ENCODE results near the gene EID2. TPM values are rescaled to one million over a fixed set of nuclear protein-coding genes. Genes with fewer than 3 reads are reported as not detected.

The EID2 gene
- total RNA-seq, 1 donor from 2014 or later: 6.8 TPM

DNA sequence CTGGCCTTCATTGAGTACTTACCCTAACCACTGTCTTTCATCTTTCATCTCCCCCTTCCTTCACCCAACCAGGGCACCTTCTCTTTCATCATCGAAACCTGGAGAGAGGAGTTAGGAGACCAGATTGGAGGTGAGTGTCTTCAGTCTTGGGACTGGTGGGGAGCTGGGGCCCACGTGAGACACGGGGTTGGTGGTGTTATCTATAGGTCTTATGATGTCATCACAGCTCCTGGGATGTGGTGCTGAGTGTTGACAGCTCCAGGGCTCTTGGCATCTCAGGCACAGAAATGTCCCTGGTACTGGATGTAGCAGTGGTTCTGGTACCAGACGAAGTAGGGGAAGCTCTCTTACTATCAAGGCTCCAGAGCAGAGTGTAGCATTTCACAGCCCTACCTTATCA is 39.4 kb downstream of the EID2 start:
- no peak overlapping the region for H3K4me3 ChIP-seq (ENCODE audit: low read depth, low read length)
- peaks cover 5% of the 10 kb centered on the region for H3K27me3 ChIP-seq (ENCODE audit: control insufficient read depth, insufficient read depth, low read length)
- DNase-seq (ENCODE audit: low read depth) (no peak), FAIRE-seq (no peak)
- H3K36me3 ChIP-seq (ENCODE audit: control insufficient read depth, insufficient read depth, low read length): no peaks in the 10 kb centered on the region
- TF ChIP-seq, protein P1, sequence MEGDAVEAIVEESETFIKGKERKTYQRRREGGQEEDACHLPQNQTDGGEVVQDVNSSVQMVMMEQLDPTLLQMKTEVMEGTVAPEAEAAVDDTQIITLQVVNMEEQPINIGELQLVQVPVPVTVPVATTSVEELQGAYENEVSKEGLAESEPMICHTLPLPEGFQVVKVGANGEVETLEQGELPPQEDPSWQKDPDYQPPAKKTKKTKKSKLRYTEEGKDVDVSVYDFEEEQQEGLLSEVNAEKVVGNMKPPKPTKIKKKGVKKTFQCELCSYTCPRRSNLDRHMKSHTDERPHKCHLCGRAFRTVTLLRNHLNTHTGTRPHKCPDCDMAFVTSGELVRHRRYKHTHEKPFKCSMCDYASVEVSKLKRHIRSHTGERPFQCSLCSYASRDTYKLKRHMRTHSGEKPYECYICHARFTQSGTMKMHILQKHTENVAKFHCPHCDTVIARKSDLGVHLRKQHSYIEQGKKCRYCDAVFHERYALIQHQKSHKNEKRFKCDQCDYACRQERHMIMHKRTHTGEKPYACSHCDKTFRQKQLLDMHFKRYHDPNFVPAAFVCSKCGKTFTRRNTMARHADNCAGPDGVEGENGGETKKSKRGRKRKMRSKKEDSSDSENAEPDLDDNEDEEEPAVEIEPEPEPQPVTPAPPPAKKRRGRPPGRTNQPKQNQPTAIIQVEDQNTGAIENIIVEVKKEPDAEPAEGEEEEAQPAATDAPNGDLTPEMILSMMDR (IDR thresholded peaks at IDR 0.05; ENCODE audit: insufficient read depth, low read length, severe bottlenecking): no peak

DNA sequence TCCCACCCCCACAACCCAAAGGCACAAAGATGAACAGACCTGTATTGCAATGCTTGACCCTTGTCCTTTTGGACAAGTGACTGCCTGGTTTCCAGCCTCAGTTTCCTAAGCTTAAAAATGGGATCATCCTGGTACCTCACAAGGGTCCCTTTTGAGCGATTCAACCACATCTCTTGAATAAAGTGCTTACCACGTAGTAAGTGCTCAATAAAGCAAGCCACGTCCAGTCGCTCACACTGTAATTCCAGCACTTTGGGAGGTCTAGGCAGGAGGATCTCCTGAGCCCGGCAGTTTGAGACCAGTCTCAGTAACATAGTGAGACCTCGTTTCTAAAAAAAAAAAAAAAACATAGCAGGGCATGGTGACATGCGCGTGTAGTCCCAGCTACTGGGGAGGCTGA is 40.0 kb downstream of the EID2 start:
- H3K4me3 ChIP-seq (ENCODE audit: low read depth, low read length): no peak overlapping the region
- DNase-seq (ENCODE audit: low read depth) (no peak), FAIRE-seq (no peak)
- H3K36me3 ChIP-seq (ENCODE audit: control insufficient read depth, insufficient read depth, low read length): no peaks in the 10 kb centered on the region
- H3K27me3 ChIP-seq (ENCODE audit: control insufficient read depth, insufficient read depth, low read length): peaks cover 5% of the 10 kb centered on the region
- TF ChIP-seq, protein P1 (IDR thresholded peaks at IDR 0.05; ENCODE audit: insufficient read depth, low read length, severe bottlenecking): no peak

DNA sequence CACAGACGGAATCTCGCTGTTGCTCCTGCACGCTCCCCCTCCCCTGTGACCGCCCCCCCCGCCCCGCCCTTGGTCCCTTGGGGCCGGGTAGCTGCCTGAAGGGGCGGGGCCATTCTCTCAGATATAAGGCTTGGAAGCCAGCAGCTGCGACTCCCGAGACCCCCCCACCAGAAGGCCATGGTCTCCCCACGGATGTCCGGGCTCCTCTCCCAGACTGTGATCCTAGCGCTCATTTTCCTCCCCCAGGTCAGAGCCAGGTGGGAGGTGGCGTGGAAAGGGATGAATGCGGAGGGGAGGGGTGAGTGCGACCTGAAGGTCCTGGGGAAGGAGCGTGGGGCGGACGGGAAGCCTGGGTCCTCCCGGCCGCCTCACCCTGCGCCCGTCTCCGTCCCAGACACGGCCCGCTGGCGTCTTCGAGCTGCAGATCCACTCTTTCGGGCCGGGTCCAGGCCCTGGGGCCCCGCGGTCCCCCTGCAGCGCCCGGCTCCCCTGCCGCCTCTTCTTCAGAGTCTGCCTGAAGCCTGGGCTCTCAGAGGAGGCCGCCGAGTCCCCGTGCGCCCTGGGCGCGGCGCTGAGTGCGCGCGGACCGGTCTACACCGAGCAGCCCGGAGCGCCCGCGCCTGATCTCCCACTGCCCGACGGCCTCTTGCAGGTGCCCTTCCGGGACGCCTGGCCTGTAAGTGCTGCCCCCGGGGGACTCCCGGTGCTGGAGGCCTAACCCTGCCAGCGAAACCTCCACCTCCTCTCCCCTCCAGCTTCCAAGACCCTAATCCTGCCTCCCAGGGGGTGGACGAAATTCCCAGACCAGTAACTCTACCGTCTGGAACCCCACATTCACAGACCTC is 40.9 kb downstream of the EID2 start, which contains the start of gene DLL3:
Gene DLL3, plus strand, starts transcription at position 150 of the 845 bp plus-strand sequence. Its CDS starts 28 bp downstream, at position 178.
- H3K27me3 ChIP-seq (ENCODE audit: control insufficient read depth, insufficient read depth, low read length): peaks cover 5% of the 10 kb centered on the region
- no peaks in the 10 kb centered on the region for H3K36me3 ChIP-seq (ENCODE audit: control insufficient read depth, insufficient read depth, low read length)
- no peak for DNase-seq (ENCODE audit: low read depth)
- no peak within 1 kb of the TSS for H3K4me3 ChIP-seq (ENCODE audit: low read depth, low read length)
- no peak for FAIRE-seq
- TF ChIP-seq, protein P1 (IDR thresholded peaks at IDR 0.05; ENCODE audit: insufficient read depth, low read length, severe bottlenecking): no peak

DNA sequence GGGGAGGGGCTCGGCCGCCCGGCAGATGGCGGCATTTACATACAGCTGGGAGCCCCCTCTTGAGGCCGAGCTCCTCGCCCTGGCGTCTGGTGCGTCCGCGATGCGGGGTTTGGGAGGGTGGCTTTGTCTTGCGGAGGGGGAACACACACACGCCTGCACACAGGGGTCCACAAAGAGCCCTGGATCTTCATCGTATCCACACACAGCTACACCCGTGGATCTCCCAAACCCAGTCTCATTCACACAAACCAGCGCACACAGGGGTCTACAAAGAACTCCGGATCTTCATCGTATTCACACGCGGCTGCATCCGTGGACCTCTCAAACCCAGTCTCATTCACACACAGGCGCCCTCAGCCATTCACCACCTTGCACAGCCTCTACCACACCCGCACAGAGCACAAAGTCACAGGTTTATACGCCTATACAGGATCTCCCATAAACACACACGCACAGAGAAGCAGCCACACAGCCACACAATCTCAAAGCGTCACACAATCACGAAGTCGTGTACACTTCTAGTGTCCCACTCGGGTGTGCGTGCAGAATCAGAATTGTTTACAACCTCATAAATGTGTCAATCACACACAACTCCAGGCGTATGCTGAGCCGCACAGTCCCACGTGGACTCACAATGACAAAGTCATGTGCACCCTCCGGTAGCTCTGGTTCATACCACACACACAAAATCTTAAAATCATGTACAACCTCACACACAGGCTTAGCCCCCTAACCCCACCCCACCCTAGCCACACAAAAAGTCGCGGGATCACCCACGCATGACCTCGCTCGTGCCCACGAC is 41.8 kb downstream of the EID2 start:
- peak; percentile 68 for FAIRE-seq
- Histone ChIP-seq H3K4me3 (ENCODE audit: low read depth, low read length) (no peak overlapping the region), H3K27me3 (ENCODE audit: control insufficient read depth, insufficient read depth, low read length) (peaks cover 5% of the 10 kb centered on the region), H3K36me3 (ENCODE audit: control insufficient read depth, insufficient read depth, low read length) (no peaks in the 10 kb centered on the region)
- TF ChIP-seq, protein P1 (IDR thresholded peaks at IDR 0.05; ENCODE audit: insufficient read depth, low read length, severe bottlenecking): peak; percentile 31
- DNase-seq (ENCODE audit: low read depth): no peak

DNA sequence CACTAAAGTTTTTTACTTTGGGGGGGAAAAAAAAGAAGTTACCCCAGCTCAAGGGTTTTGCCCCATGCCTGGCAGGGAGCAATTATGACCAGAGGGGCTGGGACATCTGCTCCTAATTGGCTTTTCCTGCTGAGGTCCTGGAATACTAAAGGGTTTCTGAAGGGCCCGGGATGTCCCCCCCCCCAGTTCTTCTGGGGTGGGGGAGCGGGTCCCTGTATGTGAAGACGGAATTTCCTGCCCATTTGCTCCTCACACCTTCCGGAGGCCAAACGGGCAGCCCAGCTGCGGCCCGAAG is 42.3 kb downstream of the EID2 start:
- FAIRE-seq (no peak), DNase-seq (ENCODE audit: low read depth) (no peak)
- no peak overlapping the region for H3K4me3 ChIP-seq (ENCODE audit: low read depth, low read length)
- H3K36me3 ChIP-seq (ENCODE audit: control insufficient read depth, insufficient read depth, low read length): no peaks in the 10 kb centered on the region
- peaks cover 5% of the 10 kb centered on the region for H3K27me3 ChIP-seq (ENCODE audit: control insufficient read depth, insufficient read depth, low read length)
- TF ChIP-seq, protein P1 (IDR thresholded peaks at IDR 0.05; ENCODE audit: insufficient read depth, low read length, severe bottlenecking): no peak

Data from bronchial epithelial cell (primary cell).